ENCODE results near the gene AP1S1. TPM values are rescaled to one million over a fixed set of nuclear protein-coding genes. Genes with fewer than 3 reads are reported as not detected.

Gene AP1S1
- total RNA-seq, 1 experiment from 2014 or later: 79.0 TPM

DNA sequence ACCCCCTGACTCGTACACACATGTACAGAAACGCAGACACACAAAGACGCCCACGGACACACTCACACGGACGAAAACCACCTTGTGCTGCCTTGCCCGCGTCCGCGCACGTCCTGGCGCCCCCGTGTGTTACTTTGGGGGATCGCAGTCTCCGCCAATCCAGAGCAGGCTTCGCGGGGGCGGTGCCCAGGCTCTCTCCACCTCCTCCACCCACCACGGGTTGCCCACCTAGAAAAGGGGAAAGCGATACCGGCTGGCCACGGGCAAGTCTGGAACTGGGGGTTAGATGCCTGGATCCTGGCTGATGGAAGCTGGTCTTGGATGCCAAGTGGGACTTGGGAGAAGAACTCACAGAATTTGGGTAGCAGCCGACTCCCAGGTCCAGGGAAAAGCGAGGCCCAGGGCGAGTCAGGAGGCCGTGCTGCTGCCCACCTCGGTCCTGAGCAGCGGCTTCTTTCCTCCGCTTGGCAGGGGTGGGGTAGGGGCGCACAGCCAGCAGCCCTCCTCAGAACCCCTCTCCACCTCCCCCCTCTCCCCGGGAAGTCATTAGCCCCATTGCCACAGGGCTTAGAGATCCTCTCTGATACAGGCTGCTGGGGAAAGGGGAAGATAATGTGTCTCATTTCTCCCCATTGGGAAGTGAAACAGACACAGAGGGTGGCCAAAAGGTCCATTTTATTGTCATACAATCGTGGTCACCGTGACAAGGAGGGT is 15.7 kb downstream of the AP1S1 start:
- POLR2A ChIA-PET (ENCODE audit: low non-redundant PET): no interaction called here
- Histone ChIP-seq H3K4me3 (ENCODE audit: low read depth, low read length, poor library complexity, severe bottlenecking) (no peak overlapping the region), H3K9me3 (ENCODE audit: low read depth, low read length, poor library complexity, severe bottlenecking) (no peaks in the 10 kb centered on the region), H3K27me3 (replicated peaks; ENCODE audit: insufficient read depth, low read depth, low read length, poor library complexity) (peaks cover 62% of the 10 kb centered on the region), H3K4me1 (ENCODE audit: insufficient read depth, low read length, poor library complexity, severe bottlenecking) (peaks cover 58% of the 10 kb centered on the region), H3K36me3 (ENCODE audit: insufficient read depth, low read length, poor library complexity, severe bottlenecking) (no peaks in the 10 kb centered on the region), H3K27ac (ENCODE audit: low read depth, low read length, poor library complexity, severe bottlenecking) (no peak overlapping the region)
- peak; percentile 79 for DNase-seq (ENCODE audit: low spot score)
- no TSS peak for BruUV-seq (replicated peaks)
- CTCF ChIA-PET: interaction anchor here (1.2 kb wide), 1 partner anchor 26 kb away, joined by 7 read pairs; no protein-coding TSS in a partner anchor
- TF ChIP-seq, protein P1, sequence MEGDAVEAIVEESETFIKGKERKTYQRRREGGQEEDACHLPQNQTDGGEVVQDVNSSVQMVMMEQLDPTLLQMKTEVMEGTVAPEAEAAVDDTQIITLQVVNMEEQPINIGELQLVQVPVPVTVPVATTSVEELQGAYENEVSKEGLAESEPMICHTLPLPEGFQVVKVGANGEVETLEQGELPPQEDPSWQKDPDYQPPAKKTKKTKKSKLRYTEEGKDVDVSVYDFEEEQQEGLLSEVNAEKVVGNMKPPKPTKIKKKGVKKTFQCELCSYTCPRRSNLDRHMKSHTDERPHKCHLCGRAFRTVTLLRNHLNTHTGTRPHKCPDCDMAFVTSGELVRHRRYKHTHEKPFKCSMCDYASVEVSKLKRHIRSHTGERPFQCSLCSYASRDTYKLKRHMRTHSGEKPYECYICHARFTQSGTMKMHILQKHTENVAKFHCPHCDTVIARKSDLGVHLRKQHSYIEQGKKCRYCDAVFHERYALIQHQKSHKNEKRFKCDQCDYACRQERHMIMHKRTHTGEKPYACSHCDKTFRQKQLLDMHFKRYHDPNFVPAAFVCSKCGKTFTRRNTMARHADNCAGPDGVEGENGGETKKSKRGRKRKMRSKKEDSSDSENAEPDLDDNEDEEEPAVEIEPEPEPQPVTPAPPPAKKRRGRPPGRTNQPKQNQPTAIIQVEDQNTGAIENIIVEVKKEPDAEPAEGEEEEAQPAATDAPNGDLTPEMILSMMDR (conservative IDR thresholded peaks at IDR 0.05; ENCODE audit: low read depth, low read length): peak; percentile 99
- TF ChIP-seq EZH2 (IDR thresholded peaks at IDR 0.05; ENCODE audit: borderline replicate concordance, low read depth, low read length, poor library complexity, severe bottlenecking): no peak
- intact Hi-C loops (cut with micrococcal nuclease; ENCODE audit: unreplicated experiment): loop anchor here (10.0 kb wide), 1 partner anchor 75 kb away; no protein-coding TSS in a partner anchor

DNA sequence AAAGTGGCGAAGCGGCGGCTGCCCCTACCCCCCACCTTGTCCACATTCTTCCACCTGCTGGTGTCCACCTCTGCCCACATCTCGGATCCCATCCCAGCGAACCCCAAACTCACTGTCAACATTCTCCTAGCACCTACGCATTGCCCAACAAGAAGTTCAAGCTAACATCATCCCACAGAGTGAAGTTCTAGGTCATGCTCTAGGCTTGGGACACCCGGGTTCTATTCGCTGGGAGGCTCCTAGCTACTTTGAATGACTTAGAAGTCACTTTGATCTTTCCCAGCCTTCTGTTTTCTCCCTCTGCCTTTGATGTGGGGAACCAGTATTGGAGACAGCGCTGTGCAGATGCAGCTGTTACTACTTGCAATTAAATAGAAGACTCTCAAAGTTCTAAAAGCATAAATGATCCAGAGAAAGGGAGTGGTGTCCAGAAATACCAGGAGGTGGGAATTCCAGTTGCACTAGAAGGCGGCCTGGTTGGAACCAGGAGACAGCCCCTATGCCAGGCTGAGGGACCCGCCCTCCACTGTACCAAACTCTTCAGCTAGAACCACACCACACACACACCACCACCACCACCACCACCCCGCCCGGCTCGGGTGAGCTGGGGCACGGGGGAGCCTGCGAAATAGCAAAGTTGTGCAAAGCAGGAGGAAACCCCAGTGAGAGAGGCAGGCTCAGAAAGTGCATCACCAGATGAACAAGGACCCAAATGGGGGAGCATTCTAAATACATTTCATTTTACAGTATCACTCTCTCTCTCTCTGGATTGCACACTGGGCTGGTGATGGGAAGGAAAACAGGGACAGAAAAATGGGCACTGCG is 16.6 kb downstream of the AP1S1 start:
- peaks cover 55% of the 10 kb centered on the region for H3K4me1 ChIP-seq (ENCODE audit: insufficient read depth, low read length, poor library complexity, severe bottlenecking)
- POLR2A ChIA-PET (ENCODE audit: low non-redundant PET): no interaction called here
- DNase-seq (ENCODE audit: low spot score): no peak

DNA sequence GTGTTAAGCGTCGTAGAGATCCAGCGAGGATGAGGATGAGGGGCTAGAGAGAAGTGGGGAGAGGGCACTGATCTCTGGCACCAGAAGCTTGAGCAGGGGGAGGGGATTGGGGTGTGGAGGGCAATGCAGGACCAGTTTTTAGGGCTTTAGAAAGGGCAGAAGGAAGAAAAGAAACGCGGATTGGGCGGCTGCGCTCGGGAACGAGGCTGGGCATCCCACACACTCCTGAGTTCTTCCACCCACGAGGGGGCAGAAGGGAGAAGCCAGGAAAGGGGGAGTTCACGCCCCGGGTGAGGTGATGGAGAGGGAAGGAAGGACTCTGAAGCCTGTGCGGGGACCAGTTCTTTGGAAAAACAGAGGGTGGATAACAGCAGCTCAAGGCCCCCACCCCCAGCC is 17.2 kb downstream of the AP1S1 start:
- H3K4me3 ChIP-seq (ENCODE audit: low read depth, low read length, poor library complexity, severe bottlenecking): no peak overlapping the region
- peaks cover 49% of the 10 kb centered on the region for H3K4me1 ChIP-seq (ENCODE audit: insufficient read depth, low read length, poor library complexity, severe bottlenecking)
- ChIA-PET CTCF (interaction anchor here (0.6 to 1.2 kb wide), 2 partner anchors 27 to 77 kb away, joined by 7 read pairs; no protein-coding TSS in a partner anchor), POLR2A (ENCODE audit: low non-redundant PET) (no interaction called here)
- no peak overlapping the region for H3K27ac ChIP-seq (ENCODE audit: low read depth, low read length, poor library complexity, severe bottlenecking)
- TF ChIP-seq, protein P1 (conservative IDR thresholded peaks at IDR 0.05; ENCODE audit: low read depth, low read length): peak; percentile 41; the same call in 1 of the 2 replicates
- TF ChIP-seq EZH2 (IDR thresholded peaks at IDR 0.05; ENCODE audit: borderline replicate concordance, low read depth, low read length, poor library complexity, severe bottlenecking): no peak
- H3K36me3 ChIP-seq (ENCODE audit: insufficient read depth, low read length, poor library complexity, severe bottlenecking): no peaks in the 10 kb centered on the region
- no TSS peak for BruUV-seq (replicated peaks)
- intact Hi-C loops (cut with micrococcal nuclease; ENCODE audit: unreplicated experiment): loop anchor here (10.0 kb wide), 1 partner anchor 77 kb away; no protein-coding TSS in a partner anchor
- H3K27me3 ChIP-seq (replicated peaks; ENCODE audit: insufficient read depth, low read depth, low read length, poor library complexity): peaks cover 61% of the 10 kb centered on the region
- DNase-seq (ENCODE audit: low spot score): peak; percentile 45
- H3K9me3 ChIP-seq (ENCODE audit: low read depth, low read length, poor library complexity, severe bottlenecking): no peaks in the 10 kb centered on the region

More for the DNA sequence above, 16.6 kb downstream of the AP1S1 start:
- intact Hi-C loops (cut with micrococcal nuclease; ENCODE audit: unreplicated experiment): loop anchor here (10.0 kb wide), 1 partner anchor 76 kb away; no protein-coding TSS in a partner anchor
- BruUV-seq (replicated peaks): no TSS peak
- CTCF ChIA-PET: interaction anchor here (0.6 to 1.2 kb wide), 2 partner anchors 27 to 76 kb away, joined by 7 read pairs; no protein-coding TSS in a partner anchor
- Histone ChIP-seq H3K4me3 (ENCODE audit: low read depth, low read length, poor library complexity, severe bottlenecking) (no peak overlapping the region), H3K36me3 (ENCODE audit: insufficient read depth, low read length, poor library complexity, severe bottlenecking) (no peaks in the 10 kb centered on the region), H3K9me3 (ENCODE audit: low read depth, low read length, poor library complexity, severe bottlenecking) (no peaks in the 10 kb centered on the region), H3K27me3 (replicated peaks; ENCODE audit: insufficient read depth, low read depth, low read length, poor library complexity) (peaks cover 61% of the 10 kb centered on the region), H3K27ac (ENCODE audit: low read depth, low read length, poor library complexity, severe bottlenecking) (no peak overlapping the region)
- TF ChIP-seq, protein P1 (conservative IDR thresholded peaks at IDR 0.05; ENCODE audit: low read depth, low read length): no peak
- TF ChIP-seq EZH2 (IDR thresholded peaks at IDR 0.05; ENCODE audit: borderline replicate concordance, low read depth, low read length, poor library complexity, severe bottlenecking): no peak
